HepG2 (cell line): ENCODE results near the gene KANSL1. TPM values are rescaled to one million over a fixed set of nuclear protein-coding genes. Genes with fewer than 3 reads are reported as not detected.

Source experiments
- ATAC-seq: fragments of 200-7000 bp; cut with Tn5 transposase; 3 replicates; pipeline ENCODE4 v1.9.1; 2020; ENCODE audit warnings: mild to moderate bottlenecking, moderate library complexity
- BruUV-seq: library from RNA; stranded (reverse); fragments of 400-500 nt; replicated peaks from 2 replicates; lab custom pipeline; 2021; lab: Mats Ljungman, UMichigan
- CTCF ChIA-PET: fragments of 300-600 bp; formaldehyde crosslinking; extraction: SDS; loops from one replicate; lab custom pipeline; 2021; ENCODE audit warnings: low total read pairs, inconsistent platforms, low intra/inter-chr PET ratio; lab: Yijun Ruan, JAX
- POLR2A ChIA-PET: fragments of 350-600 bp; sonication (Branson Sonifier 250); formaldehyde crosslinking; loops from one replicate; lab custom pipeline; 2020; ENCODE audit warnings: antibody characterized with exemption, inconsistent platforms; lab: Yijun Ruan, JAX
- DNase-seq: peaks from one replicate; pipeline ENCODE4 v3.0.0-alpha.2; 2015; ENCODE audit warnings: low spot score
- FAIRE-seq: peaks from 3 replicates; lab custom pipeline; 2011; peaks lifted over from hg19 to GRCh38; lab: Jason Lieb, UNC
- H2AFZ ChIP-seq: one replicate; pipeline ENCODE4 v1.6.1; 2011; ENCODE audit warnings: low read length, inconsistent platforms
- H3K27ac ChIP-seq: fragments of 300-600 bp; 3 replicates; pipeline ENCODE4 v1.8.0; 2011; ENCODE audit warnings: mixed run types, mild to moderate bottlenecking, mixed read lengths, low read length, inconsistent platforms; ENCODE audit not compliant: insufficient read depth; ENCODE audit errors: extremely low read length
- H3K27me3 ChIP-seq, 2 experiments: fragments of 200-600 bp in 1 of 2; 2 replicates in 1 of 2; 3 replicates in 1 of 2; pipeline versions ENCODE4 v1.6.0 to v1.8.0; 2011; ENCODE audit warnings: low read length in 2 of 2, mild to moderate bottlenecking in 2 of 2, moderate library complexity in 2 of 2, inconsistent platforms in 1 of 2; ENCODE audit not compliant: insufficient read depth in 2 of 2, control insufficient read depth in 1 of 2
- H3K36me3 ChIP-seq, 2 experiments: fragments of 200-600 bp in 1 of 2; replicated peaks in 1 of 2; 2 replicates in 1 of 2; 3 replicates in 1 of 2; pipeline versions ENCODE4 v1.5.1 to v1.8.0; 2011; ENCODE audit warnings: low read length in 2 of 2, inconsistent platforms in 1 of 2; ENCODE audit not compliant: insufficient read depth in 2 of 2, control insufficient read depth in 1 of 2
- H3K4me1 ChIP-seq: 2 replicates; pipeline ENCODE4 v1.5.1; 2012; ENCODE audit warnings: low read length, inconsistent platforms; ENCODE audit not compliant: insufficient read depth
- H3K4me2 ChIP-seq: 2 replicates; pipeline ENCODE4 v1.6.0; 2011; ENCODE audit warnings: low read depth, low read length, inconsistent platforms
- H3K4me3 ChIP-seq, 3 experiments: fragments of 200-600 bp in 1 of 3; sonication (generic), shearing (Covaris generic) in 1 of 3; replicated peaks in 1 of 3; 2 replicates each; pipeline ENCODE4 v1.5.1; 2011 to 2016; ENCODE audit warnings: low read length in 3 of 3, inconsistent platforms in 2 of 3, low read depth in 2 of 3, mild to moderate bottlenecking in 2 of 3, control low read depth in 1 of 3, mixed read lengths in 1 of 3; ENCODE audit not compliant: insufficient read depth in 1 of 3
- H3K79me2 ChIP-seq: one replicate; pipeline ENCODE4 v1.6.1; 2011; ENCODE audit warnings: low read length, inconsistent platforms; ENCODE audit not compliant: insufficient read depth
- H3K9ac ChIP-seq: 2 replicates; pipeline ENCODE4 v1.6.0; 2011; ENCODE audit warnings: mild to moderate bottlenecking, low read depth, low read length, inconsistent platforms; ENCODE audit not compliant: insufficient read depth
- H3K9me3 ChIP-seq: 2 replicates; pipeline ENCODE4 v1.5.1; 2012; ENCODE audit warnings: mild to moderate bottlenecking, low read length
- H4K20me1 ChIP-seq: 2 replicates; pipeline ENCODE4 v1.6.0; 2011; ENCODE audit warnings: inconsistent platforms, mild to moderate bottlenecking, low read length, moderate library complexity; ENCODE audit not compliant: insufficient read depth
- CREBL2 ChIP-seq: sonication (generic); formaldehyde crosslinking; IDR thresholded peaks from 2 replicates; pipeline ENCODE4 v1.8.1; 2023; ENCODE audit warnings: missing genetic modification reagents, mild to moderate bottlenecking, borderline replicate concordance
- CREM ChIP-seq, 2 experiments: sonication (generic) in 1 of 2; formaldehyde crosslinking in 1 of 2; IDR thresholded peaks; 2 replicates each; pipeline versions ENCODE4 v1.4.0 to v1.6.1; 2016 to 2020; ENCODE audit warnings: antibody characterized with exemption in 1 of 2, mild to moderate bottlenecking in 1 of 2, missing genetic modification reagents in 1 of 2
- ELF3 ChIP-seq: IDR thresholded peaks from 2 replicates; pipeline ENCODE4 v1.6.1; 2016; ENCODE audit warnings: missing genetic modification reagents, missing compliant biosample characterization
- NR3C1 ChIP-seq: sonication (generic); formaldehyde crosslinking; IDR thresholded peaks from 2 replicates; pipeline ENCODE4 v1.4.0; 2020; ENCODE audit warnings: missing genetic modification reagents
- RFX1 ChIP-seq: fragments of 450-650 bp; IDR thresholded peaks from 2 replicates; pipeline ENCODE4 v1.6.1; 2017
- ZNF350 ChIP-seq: sonication (generic); formaldehyde crosslinking; IDR thresholded peaks from 2 replicates; pipeline ENCODE4 v1.4.0; 2020; ENCODE audit warnings: mild to moderate bottlenecking, low read depth, missing genetic modification reagents, borderline replicate concordance
- ZNF605 ChIP-seq: sonication (generic); formaldehyde crosslinking; IDR thresholded peaks from 2 replicates; pipeline ENCODE4 v1.8.0; 2022; ENCODE audit warnings: mild to moderate bottlenecking, missing genetic modification reagents
- WGBS: methylation state at CpG from one replicate; pipeline ENCODE4 v1.1.6; 2017; ENCODE audit warnings: low lambda C conversion rate; 5-methylcytosine and 5-hydroxymethylcytosine counted together
- in situ Hi-C: cut with HindIII; loops from 2 replicates; pipeline ENCODE4 v1.10.0; 2017; ENCODE audit warnings: low pct_unique_long_range_greater_than_20kb; ENCODE audit not compliant: extremely low pct_ligation_motif_present
- intact Hi-C: fragments of 100-400 bp; cut with micrococcal nuclease; formaldehyde crosslinking; loops from one replicate; pipeline ENCODE4 v1.10.0; 2022; ENCODE audit not compliant: unreplicated experiment
- polyA plus RNA-seq, 8 experiments: library from polyadenylated mRNA; depleted of rRNA in 3 of 8; stranded (reverse) in 7 of 8; unstranded in 1 of 8; fragments of >200 nt; fragmentation: Illumina TruSeq in 4 of 8; extraction: Trizol in 4 of 8; gene quantifications; 2 replicates each; pipeline versions ENCODE4 v1.2.1 to v1.2.3, GENCODE V29; 2011 to 2016; ENCODE audit warnings: low read depth in 4 of 8, missing spikeins in 1 of 8, mixed read lengths in 1 of 8; ENCODE audit not compliant: insufficient read depth in 1 of 8
- total RNA-seq, 5 experiments: library from RNA; depleted of rRNA; stranded (reverse); fragments of >200 nt; fragmentation: Illumina TruSeq; extraction: Trizol; gene quantifications; 2 replicates each; pipeline ENCODE4 v1.2.3, GENCODE V29; 2016; ENCODE audit warnings: low read depth in 1 of 5

Gene KANSL1
- total and polyA plus RNA-seq, 2 of the 13 experiments (the other 11 are each of a cell fraction or from before 2014, with no cell fraction given), result 24.0 to 59.6 TPM

- TF ChIP-seq NR3C1 (no peak), ZNF605 (no peak)
Measured at GRCh38 chr17:46124695-46125592, 68.3 kb downstream of the KANSL1 start (continued).

DNA sequence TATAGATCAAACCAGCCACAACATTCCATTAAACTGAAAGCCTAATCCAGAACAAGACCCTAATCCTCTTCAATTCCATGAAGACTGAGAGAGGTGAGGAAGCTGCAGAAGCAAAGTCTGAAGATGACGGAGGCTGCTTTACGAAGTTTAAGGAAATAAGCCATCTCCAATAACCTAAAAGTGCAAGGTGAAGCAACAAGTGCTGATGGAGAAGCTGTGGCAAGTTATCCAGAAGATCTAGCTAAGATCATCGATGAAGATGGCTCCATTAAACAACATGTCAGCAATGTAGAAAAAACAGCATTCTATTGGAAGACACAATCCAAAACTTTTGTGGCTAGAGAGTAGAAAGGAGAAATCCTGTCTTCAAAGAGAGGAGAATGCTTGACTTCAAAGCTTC, 69.6 kb downstream of the KANSL1 start:
- FAIRE-seq (no peak), DNase-seq (no peak), ATAC-seq (no peak)
- no TSS peak for BruUV-seq
- intact Hi-C loops, result no loop called here
- in situ Hi-C loops, result no loop called here
- Histone ChIP-seq H3K4me3 (no peak overlapping the region), H3K9ac (no peak overlapping the region), H3K36me3 (peaks cover 0 to 7% of the 10 kb centered on the region in 2 experiments; a peak in 1 of 5 replicates), H2AFZ (no peak overlapping the region), H3K4me1 (peaks cover 40% of the 10 kb centered on the region), H3K9me3 (no peaks in the 10 kb centered on the region), H3K27me3 (no peaks in the 10 kb centered on the region), H3K79me2 (peaks cover 96% of the 10 kb centered on the region), H4K20me1 (peaks cover 74% of the 10 kb centered on the region), H3K27ac (no peak overlapping the region), H3K4me2 (no peak overlapping the region)
- no peak for TF ChIP-seq CREM (IDR thresholded peaks at IDR 0.05)
- TF ChIP-seq CREM (CRISPR knock-in tag; IDR thresholded peaks at IDR 0.05), result no peak
- TF ChIP-seq CREBL2 (CRISPR knock-in tag), result no peak
- TF ChIP-seq ELF3 (CRISPR knock-in tag), result no peak
- no peak for TF ChIP-seq ZNF350 (CRISPR knock-in tag)
- TF ChIP-seq RFX1, result no peak
- 96% methylated on average over 3 of the region's 3 CpGs for WGBS
- CTCF ChIA-PET, result no interaction called here
- POLR2A ChIA-PET, result no interaction called here
